GM23338 (cell line): ENCODE data around the gene NXN. TPM values are rescaled to one million over a fixed set of nuclear protein-coding genes. Genes with fewer than 3 reads are reported as not detected.

Source experiments
- ATAC-seq: fragments of 200-7000 bp; cut with Tn5 transposase; 3 replicates; pipeline ENCODE4 v1.9.1; 2020
- DNase-seq: peaks from one replicate; pipeline ENCODE4 v3.0.0-alpha.2; 2015; ENCODE audit warnings: low spot score
- H2AFZ ChIP-seq: fragments of 200-600 bp; sonication (generic); 2 replicates; pipeline ENCODE4 v1.8.0; 2016; ENCODE audit warnings: antibody characterized with exemption, mild to moderate bottlenecking, moderate library complexity
- H3F3A ChIP-seq: fragments of 200-600 bp; sonication (generic); replicated peaks from 2 replicates; pipeline ENCODE4 v1.8.0; 2017; ENCODE audit warnings: antibody characterized with exemption, mixed run types, low read depth
- H3K27ac ChIP-seq: fragments of 200-600 bp; sonication (generic); 2 replicates; pipeline ENCODE4 v1.6.1; 2016; ENCODE audit warnings: low read depth
- H3K27me3 ChIP-seq: fragments of 200-600 bp; sonication (generic); 2 replicates; pipeline ENCODE4 v1.8.0; 2016; ENCODE audit warnings: mild to moderate bottlenecking, mixed run types, moderate library complexity; ENCODE audit not compliant: insufficient read depth
- H3K36me3 ChIP-seq: fragments of 200-600 bp; sonication (generic); 2 replicates; pipeline ENCODE4 v1.8.0; 2016; ENCODE audit warnings: mild to moderate bottlenecking; ENCODE audit not compliant: insufficient read depth
- H3K4me1 ChIP-seq: fragments of 200-600 bp; sonication (generic); 2 replicates; pipeline ENCODE4 v1.8.0; 2016; ENCODE audit warnings: mild to moderate bottlenecking, moderate library complexity; ENCODE audit not compliant: insufficient read depth
- H3K4me2 ChIP-seq: fragments of 200-600 bp; sonication (generic); 2 replicates; pipeline ENCODE4 v1.7.1; 2017; ENCODE audit warnings: mixed run types
- H3K4me3 ChIP-seq: fragments of 200-600 bp; sonication (generic); 2 replicates; pipeline ENCODE4 v1.6.1; 2016; ENCODE audit warnings: mixed run types
- H3K79me2 ChIP-seq: fragments of 200-600 bp; sonication (generic); replicated peaks from 2 replicates; pipeline ENCODE4 v1.8.0; 2017; ENCODE audit warnings: mild to moderate bottlenecking; ENCODE audit not compliant: insufficient read depth
- H3K9me2 ChIP-seq: fragments of 200-600 bp; sonication (generic); 2 replicates; pipeline ENCODE4 v1.8.0; 2017; ENCODE audit not compliant: insufficient read depth
- H4K20me1 ChIP-seq: fragments of 200-600 bp; sonication (generic); replicated peaks from 2 replicates; pipeline ENCODE4 v1.8.0; 2017; ENCODE audit warnings: mild to moderate bottlenecking; ENCODE audit not compliant: insufficient read depth
- H3K27ac Mint-ChIP-seq: 2 replicates; pipeline ENCODE4 v1.8.0; 2020; ENCODE audit warnings: inconsistent platforms, mild to moderate bottlenecking, moderate library complexity, mixed read lengths
- H3K27me3 Mint-ChIP-seq: 3 replicates; pipeline ENCODE4 v1.8.0; 2022; ENCODE audit warnings: low read depth, mild to moderate bottlenecking, moderate library complexity, mixed read lengths, inconsistent platforms; ENCODE audit not compliant: insufficient read depth, poor library complexity
- H3K36me3 Mint-ChIP-seq: 3 replicates; pipeline ENCODE4 v1.8.0; 2021; ENCODE audit warnings: low read depth, mild to moderate bottlenecking, inconsistent platforms, moderate library complexity, mixed read lengths
- H3K4me1 Mint-ChIP-seq: 3 replicates; pipeline ENCODE4 v1.8.0; 2020; ENCODE audit warnings: mild to moderate bottlenecking, inconsistent platforms, mixed read lengths
- H3K4me3 Mint-ChIP-seq: 3 replicates; pipeline ENCODE4 v1.8.0; 2021; ENCODE audit warnings: moderate library complexity, mild to moderate bottlenecking, inconsistent platforms, mixed read lengths
- H3K9me3 Mint-ChIP-seq: 3 replicates; pipeline ENCODE4 v1.8.0; 2020; ENCODE audit warnings: moderate library complexity, mild to moderate bottlenecking, inconsistent platforms, mixed read lengths
- CREB1 ChIP-seq: fragments of 250-450 bp; sonication (Bioruptor Pico); IDR thresholded peaks from 2 replicates; pipeline ENCODE4 v1.5.0; 2020; ENCODE audit warnings: low read depth, mild to moderate bottlenecking, moderate library complexity
- ETS1 ChIP-seq: IDR thresholded peaks from 2 replicates; pipeline ENCODE4 v1.6.1; 2016; ENCODE audit warnings: antibody characterized with exemption
- JUNB ChIP-seq: IDR thresholded peaks from one replicate; pipeline ENCODE4 v1.6.1; 2016; ENCODE audit warnings: antibody characterized with exemption; ENCODE audit not compliant: unreplicated experiment
- REST ChIP-seq: IDR thresholded peaks from one replicate; pipeline ENCODE4 v1.6.1; 2018; ENCODE audit warnings: antibody characterized with exemption; ENCODE audit not compliant: unreplicated experiment
- STAT1 ChIP-seq: IDR thresholded peaks from one replicate; pipeline ENCODE4 v1.6.1; 2016; ENCODE audit warnings: antibody characterized with exemption; ENCODE audit not compliant: unreplicated experiment
- ZNF114 ChIP-seq: fragments of 250-450 bp; sonication (Bioruptor Pico); IDR thresholded peaks from 2 replicates; pipeline ENCODE4 v1.5.0; 2020; ENCODE audit warnings: mild to moderate bottlenecking, moderate library complexity
- ZNF331 ChIP-seq: fragments of 250-450 bp; sonication (Bioruptor Pico); IDR thresholded peaks from 2 replicates; pipeline ENCODE4 v1.5.0; 2020; ENCODE audit warnings: low read depth, mild to moderate bottlenecking, moderate library complexity
- ZNF462 ChIP-seq: fragments of 250-450 bp; sonication (Bioruptor Pico); IDR thresholded peaks from 2 replicates; pipeline ENCODE4 v1.5.0; 2020; ENCODE audit warnings: mild to moderate bottlenecking, moderate library complexity
- polyA plus RNA-seq: library from polyadenylated mRNA; unstranded; fragments of >200 nt; fragmentation: Nextera tagmentation; extraction: Ambion mirVana; gene quantifications from 2 replicates; pipeline ENCODE4 v1.2.1, GENCODE V29; 2016
- total RNA-seq: library from RNA; depleted of rRNA; stranded (reverse); fragments of >200 nt; shearing (Covaris generic); gene quantifications from 2 replicates; pipeline ENCODE4 v1.2.3, GENCODE V29; 2014

NXN gene
- total and polyA plus RNA-seq, 2 experiments from 2014 or later = 31.8 to 105 TPM

GRCh38 chr17:823501-823902 lies 156.1 kb downstream of the NXN start:
- Mint-ChIP-seq H3K36me3 (peaks cover 42% of the 10 kb centered on the region), H3K27me3 (no peaks in the 10 kb centered on the region), H3K9me3 (no peaks in the 10 kb centered on the region), H3K4me1 (no peaks in the 10 kb centered on the region), H3K4me3 (no peak overlapping the region), H3K27ac (no peak overlapping the region)
- no peaks in the 10 kb centered on the region for H3K9me2 ChIP-seq
- TF ChIP-seq ETS1 (no peak), JUNB (no peak), STAT1 (no peak), CREB1 (no peak), ZNF462 (CRISPR knock-in tag) (no peak), ZNF114 (CRISPR knock-in tag) (no peak), REST (no peak), ZNF331 (CRISPR knock-in tag) (no peak)
- no peak overlapping the region for H2AFZ ChIP-seq
- DNase-seq (no peak), ATAC-seq (no peak)
- no peak overlapping the region for H3K4me3 ChIP-seq
- H4K20me1 ChIP-seq = peaks cover 3% of the 10 kb centered on the region; the same call in 1 of the 2 replicates
- H3K27me3 ChIP-seq = no peaks in the 10 kb centered on the region
- 0 out of 2 replicates have a peak, but pooled peaks cover 8% of the 10 kb centered on the region for H3K79me2 ChIP-seq
- no peak overlapping the region for H3K4me2 ChIP-seq
- no peak overlapping the region for H3K27ac ChIP-seq
- no peaks in the 10 kb centered on the region for H3F3A ChIP-seq
- H3K36me3 ChIP-seq = peaks cover 9% of the 10 kb centered on the region; the same call in 1 of the 2 replicates
- H3K4me1 ChIP-seq = no peaks in the 10 kb centered on the region
